HepG2 (cell line): Measurements from ENCODE around the gene CDH13. TPM values are rescaled to one million over a fixed set of nuclear protein-coding genes. Genes with fewer than 3 reads are reported as not detected.

ENCODE experiments used
- ATAC-seq: fragments of 200-7000 bp; cut with Tn5 transposase; 3 replicates; pipeline ENCODE4 v1.9.1; 2020; ENCODE audit warnings: mild to moderate bottlenecking, moderate library complexity
- BruUV-seq: library from RNA; stranded (reverse); fragments of 400-500 nt; replicated peaks from 2 replicates; lab custom pipeline; 2021; lab: Mats Ljungman, UMichigan
- CTCF ChIA-PET: fragments of 300-600 bp; formaldehyde crosslinking; extraction: SDS; loops from one replicate; lab custom pipeline; 2021; ENCODE audit warnings: low total read pairs, inconsistent platforms, low intra/inter-chr PET ratio; lab: Yijun Ruan, JAX
- POLR2A ChIA-PET: fragments of 350-600 bp; sonication (Branson Sonifier 250); formaldehyde crosslinking; loops from one replicate; lab custom pipeline; 2020; ENCODE audit warnings: antibody characterized with exemption, inconsistent platforms; lab: Yijun Ruan, JAX
- DNase-seq: peaks from one replicate; pipeline ENCODE4 v3.0.0-alpha.2; 2015; ENCODE audit warnings: low spot score
- FAIRE-seq: peaks from 3 replicates; lab custom pipeline; 2011; peaks lifted over from hg19 to GRCh38; lab: Jason Lieb, UNC
- H2AFZ ChIP-seq: one replicate; pipeline ENCODE4 v1.6.1; 2011; ENCODE audit warnings: low read length, inconsistent platforms
- H3K27ac ChIP-seq: fragments of 300-600 bp; 3 replicates; pipeline ENCODE4 v1.8.0; 2011; ENCODE audit warnings: mixed run types, mild to moderate bottlenecking, mixed read lengths, low read length, inconsistent platforms; ENCODE audit not compliant: insufficient read depth; ENCODE audit errors: extremely low read length
- H3K27me3 ChIP-seq, 2 experiments: fragments of 200-600 bp in 1 of 2; 2 replicates in 1 of 2; 3 replicates in 1 of 2; pipeline versions ENCODE4 v1.6.0 to v1.8.0; 2011; ENCODE audit warnings: low read length in 2 of 2, mild to moderate bottlenecking in 2 of 2, moderate library complexity in 2 of 2, inconsistent platforms in 1 of 2; ENCODE audit not compliant: insufficient read depth in 2 of 2, control insufficient read depth in 1 of 2
- H3K36me3 ChIP-seq, 2 experiments: fragments of 200-600 bp in 1 of 2; replicated peaks in 1 of 2; 2 replicates in 1 of 2; 3 replicates in 1 of 2; pipeline versions ENCODE4 v1.5.1 to v1.8.0; 2011; ENCODE audit warnings: low read length in 2 of 2, inconsistent platforms in 1 of 2; ENCODE audit not compliant: insufficient read depth in 2 of 2, control insufficient read depth in 1 of 2
- H3K4me1 ChIP-seq: 2 replicates; pipeline ENCODE4 v1.5.1; 2012; ENCODE audit warnings: low read length, inconsistent platforms; ENCODE audit not compliant: insufficient read depth
- H3K4me2 ChIP-seq: 2 replicates; pipeline ENCODE4 v1.6.0; 2011; ENCODE audit warnings: low read depth, low read length, inconsistent platforms
- H3K4me3 ChIP-seq, 3 experiments: fragments of 200-600 bp in 1 of 3; sonication (generic), shearing (Covaris generic) in 1 of 3; replicated peaks in 1 of 3; 2 replicates each; pipeline ENCODE4 v1.5.1; 2011 to 2016; ENCODE audit warnings: low read length in 3 of 3, inconsistent platforms in 2 of 3, low read depth in 2 of 3, mild to moderate bottlenecking in 2 of 3, control low read depth in 1 of 3, mixed read lengths in 1 of 3; ENCODE audit not compliant: insufficient read depth in 1 of 3
- H3K79me2 ChIP-seq: one replicate; pipeline ENCODE4 v1.6.1; 2011; ENCODE audit warnings: low read length, inconsistent platforms; ENCODE audit not compliant: insufficient read depth
- H3K9ac ChIP-seq: 2 replicates; pipeline ENCODE4 v1.6.0; 2011; ENCODE audit warnings: mild to moderate bottlenecking, low read depth, low read length, inconsistent platforms; ENCODE audit not compliant: insufficient read depth
- H3K9me3 ChIP-seq: 2 replicates; pipeline ENCODE4 v1.5.1; 2012; ENCODE audit warnings: mild to moderate bottlenecking, low read length
- H4K20me1 ChIP-seq: 2 replicates; pipeline ENCODE4 v1.6.0; 2011; ENCODE audit warnings: inconsistent platforms, mild to moderate bottlenecking, low read length, moderate library complexity; ENCODE audit not compliant: insufficient read depth
- ATF5 ChIP-seq: sonication (generic); formaldehyde crosslinking; IDR thresholded peaks from 2 replicates; pipeline ENCODE4 v1.4.0; 2020; ENCODE audit warnings: mild to moderate bottlenecking, low read depth, missing genetic modification reagents
- ATRX ChIP-seq: sonication (generic); formaldehyde crosslinking; IDR thresholded peaks from 2 replicates; pipeline ENCODE4 v1.4.0; 2020; ENCODE audit warnings: missing genetic modification reagents, borderline replicate concordance
- GATAD1 ChIP-seq: IDR thresholded peaks from 2 replicates; pipeline ENCODE4 v1.6.1; 2016; ENCODE audit warnings: missing genetic modification reagents, missing compliant biosample characterization
- SYNCRIP ChIP-seq: fragments of 200-400 bp; formaldehyde crosslinking; IDR thresholded peaks from 2 replicates; pipeline ENCODE4 v1.6.1; 2018; ENCODE audit warnings: mild to moderate bottlenecking, low read depth, low read length; ENCODE audit not compliant: insufficient read depth
- ZNF230 ChIP-seq: sonication (generic); formaldehyde crosslinking; IDR thresholded peaks from 2 replicates; pipeline ENCODE4 v1.4.0; 2020; ENCODE audit warnings: mild to moderate bottlenecking, missing genetic modification reagents
- WGBS: methylation state at CpG from one replicate; pipeline ENCODE4 v1.1.6; 2017; ENCODE audit warnings: low lambda C conversion rate; 5-methylcytosine and 5-hydroxymethylcytosine counted together
- in situ Hi-C: cut with HindIII; loops from 2 replicates; pipeline ENCODE4 v1.10.0; 2017; ENCODE audit warnings: low pct_unique_long_range_greater_than_20kb; ENCODE audit not compliant: extremely low pct_ligation_motif_present
- intact Hi-C: fragments of 100-400 bp; cut with micrococcal nuclease; formaldehyde crosslinking; loops from one replicate; pipeline ENCODE4 v1.10.0; 2022; ENCODE audit not compliant: unreplicated experiment
- polyA plus RNA-seq, 8 experiments: library from polyadenylated mRNA; depleted of rRNA in 3 of 8; stranded (reverse) in 7 of 8; unstranded in 1 of 8; fragments of >200 nt; fragmentation: Illumina TruSeq in 4 of 8; extraction: Trizol in 4 of 8; gene quantifications; 2 replicates each; pipeline versions ENCODE4 v1.2.1 to v1.2.3, GENCODE V29; 2011 to 2016; ENCODE audit warnings: low read depth in 4 of 8, missing spikeins in 1 of 8, mixed read lengths in 1 of 8; ENCODE audit not compliant: insufficient read depth in 1 of 8
- total RNA-seq, 5 experiments: library from RNA; depleted of rRNA; stranded (reverse); fragments of >200 nt; fragmentation: Illumina TruSeq; extraction: Trizol; gene quantifications; 2 replicates each; pipeline ENCODE4 v1.2.3, GENCODE V29; 2016; ENCODE audit warnings: low read depth in 1 of 5
- TF ChIP-seq, protein P1 (sequence below): sonication (generic); formaldehyde crosslinking; IDR thresholded peaks from 2 replicates; pipeline ENCODE4 v1.4.0; 2020; ENCODE audit warnings: missing genetic modification reagents, borderline replicate concordance

The CDH13 gene
- total and polyA plus RNA-seq, 2 of the 13 experiments (the other 11 are each of a cell fraction or from before 2014, with no cell fraction given): not detected

DNA sequence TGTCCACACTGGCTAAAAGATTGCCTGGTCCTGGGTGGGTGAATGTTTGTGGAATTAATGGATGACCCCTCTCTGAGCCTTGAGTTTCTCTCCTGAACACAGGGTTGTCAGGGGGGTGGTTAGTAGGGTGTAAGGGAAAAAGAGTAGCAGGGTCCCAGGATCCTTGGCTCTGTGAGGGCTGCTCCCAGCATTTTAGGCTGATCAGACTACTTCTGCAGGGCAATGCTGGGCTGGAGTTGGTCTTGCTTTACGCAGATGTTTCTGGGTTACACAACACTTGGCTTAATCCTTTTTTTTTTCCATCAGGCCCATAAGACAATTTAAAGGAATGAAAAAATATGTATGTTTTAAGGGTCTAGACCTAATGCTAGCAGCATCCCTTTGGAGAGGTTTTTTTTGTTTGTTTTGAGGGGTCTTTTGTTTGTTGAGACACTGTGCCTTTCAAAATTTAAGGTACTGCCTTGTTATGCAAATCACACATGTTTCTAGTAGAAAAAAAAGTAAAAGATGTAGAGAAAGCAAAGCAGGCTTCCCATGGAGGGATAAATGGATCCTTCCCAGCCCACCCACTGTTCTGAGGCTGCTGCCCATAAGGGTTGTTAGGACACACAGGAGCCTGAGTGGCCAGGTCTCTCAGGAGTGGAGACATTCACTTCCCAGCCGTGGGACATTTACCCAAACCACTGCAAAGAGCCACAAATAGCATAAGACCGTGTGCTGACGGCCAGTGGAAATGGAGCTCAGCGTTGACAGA lies 955.4 kb downstream of the CDH13 start:
- H2AFZ ChIP-seq: no peak overlapping the region
- FAIRE-seq: no peak
- CTCF ChIA-PET: no interaction called here
- H3K4me2 ChIP-seq: no peak overlapping the region
- in situ Hi-C loops (no loop called here), intact Hi-C loops (no loop called here)
- H4K20me1 ChIP-seq: no peaks in the 10 kb centered on the region
- no peaks in the 10 kb centered on the region for H3K9me3 ChIP-seq
- no peak overlapping the region for H3K4me3 ChIP-seq
- H3K27me3 ChIP-seq: peaks cover 0 to 11% of the 10 kb centered on the region in 2 experiments; a peak in 2 of 5 replicates
- DNase-seq: no peak
- no peak for TF ChIP-seq GATAD1 (CRISPR knock-in tag)
- no peaks in the 10 kb centered on the region for H3K79me2 ChIP-seq
- no peak overlapping the region for H3K9ac ChIP-seq
- no TSS peak for BruUV-seq
- WGBS: under 1% methylated on average over 5 of the region's 5 CpGs
- H3K27ac ChIP-seq: no peak overlapping the region
- no peak for ATAC-seq
- no peaks in the 10 kb centered on the region for H3K36me3 ChIP-seq
- POLR2A ChIA-PET: no interaction called here
- no peaks in the 10 kb centered on the region for H3K4me1 ChIP-seq

- no TSS peak for BruUV-seq
- CTCF ChIA-PET: no interaction called here
- Histone ChIP-seq H4K20me1 (no peaks in the 10 kb centered on the region), H3K9ac (no peak overlapping the region), H3K4me2 (no peak overlapping the region), H3K27ac (no peak overlapping the region), H3K4me3 (no peak overlapping the region), H3K27me3 (peaks cover 0 to 23% of the 10 kb centered on the region in 2 experiments; a peak in 2 of 5 replicates), H3K4me1 (no peaks in the 10 kb centered on the region), H3K36me3 (no peaks in the 10 kb centered on the region)
- intact Hi-C loops (no loop called here), in situ Hi-C loops (no loop called here)
- no peak for FAIRE-seq
- POLR2A ChIA-PET: no interaction called here
- no peak for ATAC-seq
- DNase-seq: no peak
- no peak for TF ChIP-seq ATRX (CRISPR knock-in tag)
- no peak for TF ChIP-seq SYNCRIP
- TF ChIP-seq ZNF230 (CRISPR knock-in tag): no peak
- TF ChIP-seq, protein P1, sequence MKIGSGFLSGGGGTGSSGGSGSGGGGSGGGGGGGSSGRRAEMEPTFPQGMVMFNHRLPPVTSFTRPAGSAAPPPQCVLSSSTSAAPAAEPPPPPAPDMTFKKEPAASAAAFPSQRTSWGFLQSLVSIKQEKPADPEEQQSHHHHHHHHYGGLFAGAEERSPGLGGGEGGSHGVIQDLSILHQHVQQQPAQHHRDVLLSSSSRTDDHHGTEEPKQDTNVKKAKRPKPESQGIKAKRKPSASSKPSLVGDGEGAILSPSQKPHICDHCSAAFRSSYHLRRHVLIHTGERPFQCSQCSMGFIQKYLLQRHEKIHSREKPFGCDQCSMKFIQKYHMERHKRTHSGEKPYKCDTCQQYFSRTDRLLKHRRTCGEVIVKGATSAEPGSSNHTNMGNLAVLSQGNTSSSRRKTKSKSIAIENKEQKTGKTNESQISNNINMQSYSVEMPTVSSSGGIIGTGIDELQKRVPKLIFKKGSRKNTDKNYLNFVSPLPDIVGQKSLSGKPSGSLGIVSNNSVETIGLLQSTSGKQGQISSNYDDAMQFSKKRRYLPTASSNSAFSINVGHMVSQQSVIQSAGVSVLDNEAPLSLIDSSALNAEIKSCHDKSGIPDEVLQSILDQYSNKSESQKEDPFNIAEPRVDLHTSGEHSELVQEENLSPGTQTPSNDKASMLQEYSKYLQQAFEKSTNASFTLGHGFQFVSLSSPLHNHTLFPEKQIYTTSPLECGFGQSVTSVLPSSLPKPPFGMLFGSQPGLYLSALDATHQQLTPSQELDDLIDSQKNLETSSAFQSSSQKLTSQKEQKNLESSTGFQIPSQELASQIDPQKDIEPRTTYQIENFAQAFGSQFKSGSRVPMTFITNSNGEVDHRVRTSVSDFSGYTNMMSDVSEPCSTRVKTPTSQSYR (CRISPR knock-in tag): no peak
- no peak for TF ChIP-seq ATF5 (CRISPR knock-in tag)
- TF ChIP-seq, all 625 proteins: peak for 0
- no peaks in the 10 kb centered on the region for H3K79me2 ChIP-seq
- H3K9me3 ChIP-seq: no peaks in the 10 kb centered on the region
- H2AFZ ChIP-seq: no peak overlapping the region
- 45% methylated on average over 13 of the region's 13 CpGs for WGBS
These were observed 959.3 kb downstream of the CDH13 start for GRCh38 chr16:83586036-83586435.
